ENCODE measurements around the gene BRF1.

GRCh38 chr14:105160776-105161175, 140.0 kb downstream of the BRF1 start:
- TF ChIP-seq REST (IDR thresholded peaks at IDR 0.05; ENCODE audit: low read depth) (no peak), CEBPB (IDR thresholded peaks at IDR 0.05) (no peak), EP300 (IDR thresholded peaks at IDR 0.05; ENCODE audit: borderline replicate concordance) (no peak), MAX (IDR thresholded peaks at IDR 0.05) (no peak), YY1 (IDR thresholded peaks at IDR 0.05; ENCODE audit: low read depth) (no peak), RAD21 (IDR thresholded peaks at IDR 0.05; ENCODE audit: low read depth) (no peak), TAF1 (IDR thresholded peaks at IDR 0.05; ENCODE audit: low read depth) (no peak), FOXM1 (IDR thresholded peaks at IDR 0.05; ENCODE audit: borderline replicate concordance, low read depth) (no peak), ZBTB7A (IDR thresholded peaks at IDR 0.05; ENCODE audit: low read depth) (no peak), USF1 (IDR thresholded peaks at IDR 0.05) (no peak), NFIC (IDR thresholded peaks at IDR 0.05) (no peak)

Data from Ishikawa (cell line).